Activated CD4-positive, alpha-beta T cell treated with anti-CD3 and anti-CD28 coated beads for 36 hours (primary cell): ENCODE results near the gene CNIH3. TPM values are rescaled to one million over a fixed set of nuclear protein-coding genes. Genes with fewer than 3 reads are reported as not detected.

Experiments
- ATAC-seq: fragments of 200-7000 bp; cut with Tn5 transposase; one replicate; pipeline ENCODE4 v1.10.0; 2021; ENCODE audit warnings: mild to moderate bottlenecking, moderate library complexity
- CTCF ChIA-PET: fragments of 350-600 bp; sonication (Branson Sonifier 250); formaldehyde crosslinking; loops from one replicate; lab custom pipeline; 2021; ENCODE audit warnings: antibody characterized with exemption; lab: Charles Lee
- POLR2A ChIA-PET: fragments of 350-600 bp; sonication (Branson Sonifier 250); formaldehyde crosslinking; loops from one replicate; lab custom pipeline; 2021; ENCODE audit warnings: antibody characterized with exemption, inconsistent platforms; lab: Charles Lee
- DNase-seq: peaks from one replicate; pipeline ENCODE4 v3.0.0-alpha.2; 2020
- H3K27ac Mint-ChIP-seq: one replicate; pipeline ENCODE4 v1.8.0; 2021; ENCODE audit warnings: mixed read lengths
- H3K27me3 Mint-ChIP-seq: one replicate; pipeline ENCODE4 v1.8.0; 2021; ENCODE audit warnings: mixed read lengths
- H3K36me3 Mint-ChIP-seq: one replicate; pipeline ENCODE4 v1.8.0; 2021; ENCODE audit warnings: low read depth, mixed read lengths
- H3K4me1 Mint-ChIP-seq: one replicate; pipeline ENCODE4 v1.8.0; 2021; ENCODE audit warnings: mixed read lengths
- H3K4me3 Mint-ChIP-seq: one replicate; pipeline ENCODE4 v1.8.0; 2021; ENCODE audit warnings: mild to moderate bottlenecking, moderate library complexity, mixed read lengths
- H3K9me3 Mint-ChIP-seq: one replicate; pipeline ENCODE4 v1.8.0; 2021; ENCODE audit warnings: low read depth, mixed read lengths
- intact Hi-C, 2 experiments: fragments of 100-400 bp; cut with DNase I in 1 of 2; cut with micrococcal nuclease in 1 of 2; formaldehyde crosslinking; loops; one replicate each; pipeline versions ENCODE4 v1.14.2 to v1.15.1; 2022 to 2024; cut with DNase I, micrococcal nuclease
- total RNA-seq, 2 experiments: library from RNA; stranded (reverse); gene quantifications; one replicate each; pipeline ENCODE4 v1.2.3, GENCODE V29; 2021

CNIH3 gene
- total RNA-seq, 2 experiments from 2014 or later = 1.5 to 1.8 TPM

GRCh38 chr1:224782281-224783000 lies 166.3 kb downstream of the CNIH3 start:
- POLR2A ChIA-PET = no interaction called here
- no peak overlapping the region for H3K27ac Mint-ChIP-seq

GRCh38 chr1:224783006-224783651 lies 167.0 kb downstream of the CNIH3 start:
- Mint-ChIP-seq H3K27me3 (no peaks in the 10 kb centered on the region), H3K4me3 (no peak overlapping the region), H3K4me1 (peaks cover 19% of the 10 kb centered on the region), H3K9me3 (no peaks in the 10 kb centered on the region), H3K27ac (no peak overlapping the region), H3K36me3 (no peaks in the 10 kb centered on the region)
- ATAC-seq (no peak), DNase-seq (no peak)
- intact Hi-C loops = no loop called here
- POLR2A ChIA-PET = no interaction called here
- CTCF ChIA-PET = no interaction called here

More at GRCh38 chr1:224782281-224783000, 166.3 kb downstream of the CNIH3 start:
- H3K27me3 Mint-ChIP-seq = no peaks in the 10 kb centered on the region
- H3K36me3 Mint-ChIP-seq = no peaks in the 10 kb centered on the region
- H3K4me1 Mint-ChIP-seq = peaks cover 19% of the 10 kb centered on the region
- no peak for ATAC-seq
- intact Hi-C loops = no loop called here
- DNase-seq = no peak
- CTCF ChIA-PET = no interaction called here
- H3K9me3 Mint-ChIP-seq = no peaks in the 10 kb centered on the region
- no peak overlapping the region for H3K4me3 Mint-ChIP-seq

GRCh38 chr1:224784265-224785039 lies 168.3 kb downstream of the CNIH3 start:
- H3K36me3 Mint-ChIP-seq = no peaks in the 10 kb centered on the region
- H3K9me3 Mint-ChIP-seq = no peaks in the 10 kb centered on the region
- H3K27me3 Mint-ChIP-seq = no peaks in the 10 kb centered on the region
- H3K4me3 Mint-ChIP-seq = no peak overlapping the region
- CTCF ChIA-PET = interaction anchor here (0.5 kb wide), 1 partner anchor 84 kb away, joined by 3 read pairs; no protein-coding TSS in a partner anchor
- ATAC-seq = no peak
- POLR2A ChIA-PET = no interaction called here
- no peak for DNase-seq
- H3K4me1 Mint-ChIP-seq = peaks cover 19% of the 10 kb centered on the region
- no peak overlapping the region for H3K27ac Mint-ChIP-seq
- intact Hi-C loops = no loop called here

GRCh38 chr1:224785040-224785328 lies 168.9 kb downstream of the CNIH3 start:
- H3K4me3 Mint-ChIP-seq = no peak overlapping the region
- CTCF ChIA-PET = interaction anchor here (0.5 kb wide), 1 partner anchor 84 kb away, joined by 3 read pairs; no protein-coding TSS in a partner anchor
- H3K27ac Mint-ChIP-seq = no peak overlapping the region
- POLR2A ChIA-PET = no interaction called here
- ATAC-seq (no peak), DNase-seq (no peak)
- H3K4me1 Mint-ChIP-seq = peaks cover 19% of the 10 kb centered on the region
- intact Hi-C loops = no loop called here
- H3K9me3 Mint-ChIP-seq = no peaks in the 10 kb centered on the region
- H3K27me3 Mint-ChIP-seq = no peaks in the 10 kb centered on the region
- H3K36me3 Mint-ChIP-seq = no peaks in the 10 kb centered on the region

GRCh38 chr1:224785622-224786021 lies 169.5 kb downstream of the CNIH3 start:
- Mint-ChIP-seq H3K9me3 (no peaks in the 10 kb centered on the region), H3K36me3 (no peaks in the 10 kb centered on the region), H3K27ac (no peak overlapping the region), H3K27me3 (no peaks in the 10 kb centered on the region), H3K4me3 (no peak overlapping the region), H3K4me1 (peaks cover 19% of the 10 kb centered on the region)
- intact Hi-C loops = no loop called here
- ChIA-PET POLR2A (no interaction called here), CTCF (no interaction called here)
- ATAC-seq (no peak), DNase-seq (no peak)

GRCh38 chr1:224786533-224787250 lies 170.6 kb downstream of the CNIH3 start:
- H3K27ac Mint-ChIP-seq = no peak overlapping the region
- H3K4me1 Mint-ChIP-seq = peaks cover 19% of the 10 kb centered on the region
- POLR2A ChIA-PET = no interaction called here
- H3K36me3 Mint-ChIP-seq = no peaks in the 10 kb centered on the region
- ATAC-seq (peak; percentile 26), DNase-seq (no peak)
- CTCF ChIA-PET = no interaction called here
- intact Hi-C loops = no loop called here
- H3K9me3 Mint-ChIP-seq = no peaks in the 10 kb centered on the region
- no peaks in the 10 kb centered on the region for H3K27me3 Mint-ChIP-seq
- H3K4me3 Mint-ChIP-seq = no peak overlapping the region

GRCh38 chr1:224789311-224789710 lies 173.2 kb downstream of the CNIH3 start:
- intact Hi-C loops = no loop called here
- H3K4me3 Mint-ChIP-seq = no peak overlapping the region
- POLR2A ChIA-PET = no interaction called here
- CTCF ChIA-PET = no interaction called here
- no peaks in the 10 kb centered on the region for H3K27me3 Mint-ChIP-seq
- DNase-seq = no peak
- H3K36me3 Mint-ChIP-seq = no peaks in the 10 kb centered on the region
- no peak overlapping the region for H3K27ac Mint-ChIP-seq
- H3K4me1 Mint-ChIP-seq = peaks cover 8% of the 10 kb centered on the region
- no peak for ATAC-seq
- H3K9me3 Mint-ChIP-seq = no peaks in the 10 kb centered on the region

Other genes with a start within 250 kb of the CNIH3 start
- gene WDR26, start 181.5 kb upstream of the CNIH3 start, total RNA-seq = 10 to 100 TPM; 74.0 to 75.6 TPM